ENCODE measurements around the gene FGFR3.
"Not testable (repeated sequence)": the region's sequence is repeated elsewhere in the genome, so short reads cannot be mapped to it uniquely, and the experiment has no call there.

Gene FGFR3

DNA sequence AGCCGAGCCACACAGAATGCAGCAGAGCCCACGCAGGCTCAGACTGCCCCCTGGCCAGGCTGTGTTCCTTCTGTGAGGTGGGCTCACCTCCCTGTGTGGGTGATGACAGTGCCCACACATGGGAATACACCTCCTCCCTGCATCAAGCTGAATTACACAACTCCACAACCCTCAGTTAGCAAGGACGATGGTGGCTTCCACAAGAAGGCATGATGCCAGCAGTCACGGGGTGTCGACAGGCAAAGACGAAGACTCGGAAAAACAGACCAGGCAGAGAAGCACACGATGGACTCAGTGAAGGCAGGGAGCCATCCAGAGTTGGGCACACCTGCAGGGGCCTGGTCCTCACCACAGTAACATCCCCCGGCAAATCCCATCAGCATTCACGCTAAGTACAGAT is 50.8 kb downstream of the FGFR3 start:
- no peaks in the 10 kb centered on the region for H3K4me1 ChIP-seq (ENCODE audit: insufficient read depth, poor library complexity, severe bottlenecking)
- ATAC-seq (ENCODE audit: low read depth) (no peak), DNase-seq (ENCODE audit: low spot score) (no peak)
- peaks cover 84% of the 10 kb centered on the region for H3K36me3 ChIP-seq (ENCODE audit: low read depth)
- no peak for TF ChIP-seq CTCF (IDR thresholded peaks at IDR 0.05; ENCODE audit: poor library complexity, severe bottlenecking)
- H3K4me3 ChIP-seq (ENCODE audit: severe bottlenecking) = no peak overlapping the region
- H3K27ac ChIP-seq (ENCODE audit: poor library complexity, severe bottlenecking) = no peak overlapping the region
- no peaks in the 10 kb centered on the region for H3K27me3 ChIP-seq (ENCODE audit: insufficient read depth, poor library complexity, severe bottlenecking)
- no peaks in the 10 kb centered on the region for H3K9me3 ChIP-seq (ENCODE audit: severe bottlenecking)

- H3K4me3 ChIP-seq (ENCODE audit: severe bottlenecking); H3K4me1 ChIP-seq (ENCODE audit: insufficient read depth, poor library complexity, severe bottlenecking); ATAC-seq (ENCODE audit: low read depth); H3K27me3 ChIP-seq (ENCODE audit: insufficient read depth, poor library complexity, severe bottlenecking); H3K9me3 ChIP-seq (ENCODE audit: severe bottlenecking); H3K27ac ChIP-seq (ENCODE audit: poor library complexity, severe bottlenecking); DNase-seq (ENCODE audit: low spot score): not testable (repeated sequence)
- H3K36me3 ChIP-seq (ENCODE audit: low read depth) = peaks cover 79% of the 10 kb centered on the region
Measured at GRCh38 chr4:1844618-1845017, 51.5 kb downstream of the FGFR3 start.

GRCh38 chr4:1846580-1846979 is 53.5 kb downstream of the FGFR3 start:
- no peak for DNase-seq (ENCODE audit: low spot score)
- no peak overlapping the region for H3K27ac ChIP-seq (ENCODE audit: poor library complexity, severe bottlenecking)
- H3K27me3 ChIP-seq (ENCODE audit: insufficient read depth, poor library complexity, severe bottlenecking) = no peaks in the 10 kb centered on the region
- H3K36me3 ChIP-seq (ENCODE audit: low read depth) = peaks cover 62% of the 10 kb centered on the region
- no peaks in the 10 kb centered on the region for H3K4me1 ChIP-seq (ENCODE audit: insufficient read depth, poor library complexity, severe bottlenecking)
- H3K9me3 ChIP-seq (ENCODE audit: severe bottlenecking) = no peaks in the 10 kb centered on the region
- ATAC-seq (ENCODE audit: low read depth) = no peak
- no peak for TF ChIP-seq CTCF (IDR thresholded peaks at IDR 0.05; ENCODE audit: poor library complexity, severe bottlenecking)
- no peak overlapping the region for H3K4me3 ChIP-seq (ENCODE audit: severe bottlenecking)

GRCh38 chr4:1850276-1850675 is 57.2 kb downstream of the FGFR3 start:
- Histone ChIP-seq H3K4me3 (ENCODE audit: severe bottlenecking) (no peak overlapping the region), H3K9me3 (ENCODE audit: severe bottlenecking) (no peaks in the 10 kb centered on the region), H3K27ac (ENCODE audit: poor library complexity, severe bottlenecking) (no peak overlapping the region), H3K4me1 (ENCODE audit: insufficient read depth, poor library complexity, severe bottlenecking) (peaks cover 2% of the 10 kb centered on the region), H3K36me3 (ENCODE audit: low read depth) (peaks cover 43% of the 10 kb centered on the region), H3K27me3 (ENCODE audit: insufficient read depth, poor library complexity, severe bottlenecking) (no peaks in the 10 kb centered on the region)
- ATAC-seq (ENCODE audit: low read depth) = no peak
- no peak for DNase-seq (ENCODE audit: low spot score)
- no peak for TF ChIP-seq CTCF (IDR thresholded peaks at IDR 0.05; ENCODE audit: poor library complexity, severe bottlenecking)

DNA sequence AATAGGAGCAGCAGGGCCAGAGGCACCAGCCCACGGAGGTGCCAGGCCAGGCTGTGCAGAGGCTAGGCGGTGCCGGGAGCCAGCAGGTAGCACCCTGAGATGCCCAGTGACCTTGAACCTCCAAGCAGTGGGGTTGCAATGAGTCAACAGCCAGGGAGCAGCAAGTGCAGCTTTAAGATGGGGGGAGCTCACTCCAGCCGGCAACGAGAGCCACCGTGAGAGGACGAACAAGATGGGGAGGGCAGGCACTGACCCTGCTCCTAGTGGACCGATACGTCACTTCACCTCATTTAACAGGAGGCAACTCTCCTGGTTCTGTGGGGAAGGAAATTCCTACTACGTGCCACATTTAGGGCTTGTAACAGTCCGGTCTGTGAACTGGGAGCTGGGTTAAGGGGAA is 58.1 kb downstream of the FGFR3 start:
- Histone ChIP-seq H3K4me3 (ENCODE audit: severe bottlenecking) (no peak overlapping the region), H3K27me3 (ENCODE audit: insufficient read depth, poor library complexity, severe bottlenecking) (no peaks in the 10 kb centered on the region), H3K9me3 (ENCODE audit: severe bottlenecking) (no peaks in the 10 kb centered on the region), H3K4me1 (ENCODE audit: insufficient read depth, poor library complexity, severe bottlenecking) (peaks cover 2% of the 10 kb centered on the region), H3K36me3 (ENCODE audit: low read depth) (peaks cover 34% of the 10 kb centered on the region), H3K27ac (ENCODE audit: poor library complexity, severe bottlenecking) (no peak overlapping the region)
- ATAC-seq (ENCODE audit: low read depth) = no peak
- DNase-seq (ENCODE audit: low spot score) = no peak
- no peak for TF ChIP-seq CTCF (IDR thresholded peaks at IDR 0.05; ENCODE audit: poor library complexity, severe bottlenecking)
